Uterus (tissue), 2 donors: ENCODE data around the gene KRTAP5-7.

Experiments used
- POLR2A ChIP-seq, 2 donors: fragments of 450-650 bp; IDR thresholded peaks; one replicate each; pipeline ENCODE4 v1.6.1; 2016; ENCODE audit warnings: antibody characterized with exemption in 2 of 2, mild to moderate bottlenecking in 1 of 2, moderate library complexity in 1 of 2
- TF ChIP-seq, protein P1 (sequence below), 4 experiments: fragments of 200-600 bp in 2 of 4; fragments of 450-650 bp in 2 of 4; sonication (generic) in 2 of 4; IDR thresholded peaks; one replicate each; pipeline ENCODE4 v1.5.1; 2016 to 2019; ENCODE audit warnings: antibody characterized with exemption in 4 of 4, mild to moderate bottlenecking in 2 of 4, moderate library complexity in 1 of 4

DNA sequence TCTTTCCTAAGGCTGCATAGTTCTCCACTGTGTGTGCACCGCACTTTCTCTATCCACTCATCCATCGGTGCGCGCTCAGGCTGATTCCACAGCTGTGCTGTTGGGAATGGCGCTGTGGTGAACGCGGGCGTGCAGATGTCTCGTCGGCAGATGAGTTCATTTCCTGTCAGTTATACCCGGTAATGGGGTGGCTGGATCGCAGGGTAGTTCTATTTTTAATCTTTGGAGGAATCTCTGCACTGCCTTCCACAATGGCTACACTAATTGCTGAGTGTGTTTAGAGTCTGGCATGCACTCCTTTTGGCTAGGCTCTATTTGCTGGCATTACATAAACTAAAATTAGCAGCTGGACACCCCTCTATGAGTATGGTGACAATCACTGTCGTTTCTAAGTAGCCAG lies 27.9 kb upstream of the KRTAP5-7 start:
- TF ChIP-seq, protein P1, sequence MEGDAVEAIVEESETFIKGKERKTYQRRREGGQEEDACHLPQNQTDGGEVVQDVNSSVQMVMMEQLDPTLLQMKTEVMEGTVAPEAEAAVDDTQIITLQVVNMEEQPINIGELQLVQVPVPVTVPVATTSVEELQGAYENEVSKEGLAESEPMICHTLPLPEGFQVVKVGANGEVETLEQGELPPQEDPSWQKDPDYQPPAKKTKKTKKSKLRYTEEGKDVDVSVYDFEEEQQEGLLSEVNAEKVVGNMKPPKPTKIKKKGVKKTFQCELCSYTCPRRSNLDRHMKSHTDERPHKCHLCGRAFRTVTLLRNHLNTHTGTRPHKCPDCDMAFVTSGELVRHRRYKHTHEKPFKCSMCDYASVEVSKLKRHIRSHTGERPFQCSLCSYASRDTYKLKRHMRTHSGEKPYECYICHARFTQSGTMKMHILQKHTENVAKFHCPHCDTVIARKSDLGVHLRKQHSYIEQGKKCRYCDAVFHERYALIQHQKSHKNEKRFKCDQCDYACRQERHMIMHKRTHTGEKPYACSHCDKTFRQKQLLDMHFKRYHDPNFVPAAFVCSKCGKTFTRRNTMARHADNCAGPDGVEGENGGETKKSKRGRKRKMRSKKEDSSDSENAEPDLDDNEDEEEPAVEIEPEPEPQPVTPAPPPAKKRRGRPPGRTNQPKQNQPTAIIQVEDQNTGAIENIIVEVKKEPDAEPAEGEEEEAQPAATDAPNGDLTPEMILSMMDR (IDR thresholded peaks at IDR 0.05): no peak
- no peak for TF ChIP-seq POLR2A (IDR thresholded peaks at IDR 0.05)
